K562 (cell line): ENCODE results near the gene NOSIP. TPM values are rescaled to one million over a fixed set of nuclear protein-coding genes. Genes with fewer than 3 reads are reported as not detected.

Experiments
- ATAC-seq: fragments of 200-7000 bp; cut with Tn5 transposase; 3 replicates; pipeline ENCODE4 v1.9.1; 2020; ENCODE audit warnings: moderate library complexity
- BruUV-seq: library from RNA; stranded (reverse); fragments of 400-500 nt; replicated peaks from 2 replicates; lab custom pipeline; 2021; lab: Mats Ljungman, UMichigan
- CTCF ChIA-PET: fragments of 300-600 bp; formaldehyde crosslinking; extraction: SDS; loops from one replicate; lab custom pipeline; 2021; ENCODE audit warnings: low intra/inter-chr PET ratio; lab: Yijun Ruan, JAX
- POLR2A ChIA-PET: fragments of 300-600, 350-650 bp; sonication (Branson Sonifier 250); formaldehyde crosslinking; extraction: SDS; loops from one replicate; lab custom pipeline; 2021; ENCODE audit warnings: antibody characterized with exemption, inconsistent platforms; lab: Yijun Ruan, JAX
- DNase-seq, 4 experiments: peaks; one replicate each; pipeline versions ENCODE4 v3.0.0 to v3.0.0-alpha.2; 2011 to 2018; ENCODE audit warnings: low spot score in 3 of 4, mixed read lengths in 3 of 4; ENCODE audit errors: extremely low read depth in 1 of 4
- FAIRE-seq: peaks from 2 replicates; lab custom pipeline; 2011; peaks lifted over from hg19 to GRCh38; lab: Jason Lieb, UNC
- H2AFZ ChIP-seq: 2 replicates; pipeline ENCODE4 v1.6.0; 2011; ENCODE audit warnings: low read depth, low read length, control low read depth, inconsistent platforms
- H3K27ac ChIP-seq: fragments of 200-600 bp; 3 replicates; pipeline ENCODE4 v1.8.0; 2011; ENCODE audit warnings: low read depth, mild to moderate bottlenecking, control low read depth, inconsistent platforms, low read length, moderate library complexity, mixed read lengths; ENCODE audit errors: extremely low read depth
- H3K27me3 ChIP-seq, 2 experiments: fragments of 300-600 bp in 1 of 2; 2 replicates in 1 of 2; 3 replicates in 1 of 2; pipeline versions ENCODE4 v1.6.0 to v1.8.0; 2011; ENCODE audit warnings: inconsistent platforms in 2 of 2, low read length in 2 of 2, mild to moderate bottlenecking in 1 of 2, mixed read lengths in 1 of 2, moderate library complexity in 1 of 2; ENCODE audit not compliant: control insufficient read depth in 2 of 2, insufficient read depth in 2 of 2
- H3K36me3 ChIP-seq: fragments of 300-600 bp; 3 replicates; pipeline ENCODE4 v1.8.0; 2011; ENCODE audit warnings: mild to moderate bottlenecking, low read length, inconsistent platforms; ENCODE audit not compliant: control insufficient read depth, insufficient read depth
- H3K4me1 ChIP-seq, 2 experiments: fragments of 200-600 bp in 1 of 2; replicated peaks in 1 of 2; 2 replicates in 1 of 2; 3 replicates in 1 of 2; pipeline versions ENCODE4 v1.5.1 to v1.8.0; 2011; ENCODE audit warnings: inconsistent platforms in 2 of 2, low read length in 2 of 2, mild to moderate bottlenecking in 1 of 2, mixed read lengths in 1 of 2, moderate library complexity in 1 of 2; ENCODE audit not compliant: control insufficient read depth in 2 of 2, insufficient read depth in 2 of 2
- H3K4me2 ChIP-seq: 2 replicates; pipeline ENCODE4 v1.6.1; 2011; ENCODE audit warnings: low read length, control low read depth, inconsistent platforms, mixed read lengths; ENCODE audit not compliant: insufficient read depth
- H3K4me3 ChIP-seq: fragments of 200-600 bp; sonication (generic), shearing (Covaris generic); 2 replicates; pipeline ENCODE4 v1.5.1; 2016; ENCODE audit warnings: control low read depth, inconsistent platforms
- H3K79me2 ChIP-seq: fragments of 200-600 bp; 3 replicates; pipeline ENCODE4 v1.8.0; 2011; ENCODE audit warnings: low read length, inconsistent platforms; ENCODE audit not compliant: control insufficient read depth, insufficient read depth
- H3K9ac ChIP-seq, 2 experiments: 2 replicates each; pipeline versions ENCODE4 v1.6.0 to v1.6.1; 2011; ENCODE audit warnings: low read depth in 2 of 2, low read length in 2 of 2, control low read depth in 1 of 2, inconsistent platforms in 1 of 2, mild to moderate bottlenecking in 1 of 2, mixed read lengths in 1 of 2; ENCODE audit not compliant: insufficient read depth in 1 of 2
- H3K9me1 ChIP-seq: one replicate; pipeline ENCODE4 v1.6.0; 2011; ENCODE audit warnings: inconsistent platforms, mild to moderate bottlenecking, low read length, moderate library complexity; ENCODE audit not compliant: control insufficient read depth, insufficient read depth
- H3K9me3 ChIP-seq: replicated peaks from 2 replicates; pipeline ENCODE4 v1.5.1; 2011; ENCODE audit warnings: low read depth, low read length, inconsistent platforms; ENCODE audit not compliant: control insufficient read depth, insufficient read depth
- H4K20me1 ChIP-seq: replicated peaks from 2 replicates; pipeline ENCODE4 v1.6.1; 2011; ENCODE audit warnings: low read length, inconsistent platforms, mixed read lengths; ENCODE audit not compliant: control insufficient read depth, insufficient read depth
- EP300 ChIP-seq: IDR thresholded peaks from 2 replicates; pipeline ENCODE4 v1.6.1; 2012; ENCODE audit warnings: low read length, improper control_type of control experiment
- NR2C1 ChIP-seq, 2 experiments: fragments of 450-650 bp; IDR thresholded peaks; 2 replicates each; pipeline ENCODE4 v1.6.1; 2017; ENCODE audit warnings: mild to moderate bottlenecking in 2 of 2, antibody characterized with exemption in 1 of 2, inconsistent platforms in 1 of 2, missing compliant biosample characterization in 1 of 2, missing genetic modification characterization in 1 of 2
- NR2C2 ChIP-seq, 2 experiments: fragments of 200-800 bp in 1 of 2; sonication (Bioruptor generic) in 1 of 2; sonication (generic) in 1 of 2; formaldehyde crosslinking in 1 of 2; IDR thresholded peaks; 2 replicates each; pipeline versions ENCODE4 v1.6.1 to v1.8.0; 2016 to 2022; ENCODE audit warnings: mild to moderate bottlenecking in 1 of 2, missing compliant biosample characterization in 1 of 2, missing genetic modification characterization in 1 of 2, missing genetic modification reagents in 1 of 2
- ZNF12 ChIP-seq: sonication (generic); formaldehyde crosslinking; IDR thresholded peaks from 2 replicates; pipeline ENCODE4 v1.4.0; 2020; ENCODE audit warnings: mild to moderate bottlenecking, missing genetic modification reagents
- WGBS: fragments of 100-300 bp; shearing (Covaris generic); methylation state at CpG from one replicate; pipeline ENCODE4 v1.1.6; 2016; ENCODE audit warnings: low coverage, mixed read lengths; ENCODE audit not compliant: insufficient coverage; ENCODE audit errors: missing lambda C conversion rate; 5-methylcytosine and 5-hydroxymethylcytosine counted together
- in situ Hi-C: fragments of 300-500 bp; cut with MboI; formaldehyde crosslinking; loops from 4 replicates; pipeline ENCODE4 v1.15.0; 2018; ENCODE audit warnings: inconsistent platforms, mixed read lengths
- intact Hi-C: fragments of 100-400 bp; cut with micrococcal nuclease; formaldehyde crosslinking; loops from 2 replicates; pipeline ENCODE4 v1.14.2; 2022
- polyA plus RNA-seq, 8 experiments: library from polyadenylated mRNA; depleted of rRNA in 4 of 8; stranded (reverse) in 5 of 8; unstranded in 3 of 8; fragments of >200 nt; fragmentation: Nextera tagmentation in 2 of 8; fragmentation: Illumina TruSeq in 1 of 8; extraction: Ambion mirVana in 2 of 8; extraction: Trizol in 1 of 8; gene quantifications; 2 replicates each; pipeline versions ENCODE4 v1.2.1 to v1.2.3, GENCODE V29; 2011 to 2014; ENCODE audit warnings: inconsistent platforms in 1 of 8, missing spikeins in 1 of 8
- total RNA-seq, 7 experiments: library from RNA; depleted of rRNA in 6 of 7; stranded (reverse); fragments of >200 nt in 6 of 7; fragmentation: Illumina TruSeq in 2 of 7; extraction: Trizol in 2 of 7; gene quantifications; 2 replicates each; pipeline versions ENCODE4 v1.2.1 to v1.2.3, GENCODE V29; 2011 to 2021; ENCODE audit warnings: low replicate concordance in 1 of 7
- TF ChIP-seq, protein P1 (sequence below): fragments of 250-450 bp; sonication (Bioruptor Pico); IDR thresholded peaks from 2 replicates; pipeline ENCODE4 v1.4.0; 2020; ENCODE audit warnings: mild to moderate bottlenecking, moderate library complexity
- TF ChIP-seq, protein P2 (sequence below): fragments of 450-650 bp; IDR thresholded peaks from 2 replicates; pipeline ENCODE4 v1.6.1; 2016; ENCODE audit warnings: mild to moderate bottlenecking, moderate library complexity

Gene NOSIP
- total and polyA plus RNA-seq, 9 of the 15 experiments (the other 6 are each of a cell fraction or from before 2014, with no cell fraction given) = 14.4 to 153 (median 79.9) TPM

DNA sequence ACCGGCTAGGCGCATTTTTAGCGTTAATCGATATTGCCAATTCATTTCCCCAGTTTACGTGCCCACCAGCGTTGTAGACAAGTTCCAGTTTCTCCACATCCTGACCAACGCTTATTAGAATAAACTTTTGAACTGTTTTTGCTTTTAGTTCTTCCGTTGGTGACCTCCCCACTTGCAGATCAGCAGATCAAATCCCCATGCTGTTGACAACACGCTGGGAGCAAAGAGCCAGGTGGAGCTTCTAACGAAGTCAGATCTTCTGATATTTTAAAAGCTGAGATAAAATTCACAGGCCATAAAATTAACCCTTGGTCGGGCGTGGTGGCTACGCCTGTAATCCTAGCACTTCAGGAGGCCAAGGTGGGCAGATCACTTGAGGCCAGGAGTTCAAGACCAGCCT lies 31.3 kb downstream of the NOSIP start:
- Histone ChIP-seq H3K4me1 (peaks cover 2 to 18% of the 10 kb centered on the region in 2 experiments; a peak in 3 of 5 replicates), H3K9ac (peak overlapping the region in 1 of 2 experiments; percentile 68; a peak in 1 of 4 replicates), H3K9me3 (no peaks in the 10 kb centered on the region), H2AFZ (peak overlapping the region; percentile 10; the same call in 1 of the 2 replicates), H3K9me1 (no peaks in the 10 kb centered on the region), H3K4me3 (no peak overlapping the region), H4K20me1 (no peaks in the 10 kb centered on the region), H3K79me2 (no peaks in the 10 kb centered on the region), H3K4me2 (no peak overlapping the region), H3K27ac (peak overlapping the region; percentile 2; the same call in 1 of the 3 replicates), H3K27me3 (no peaks in the 10 kb centered on the region), H3K36me3 (peaks cover 2% of the 10 kb centered on the region; the same call in 1 of the 3 replicates)
- in situ Hi-C loops (no loop called here), intact Hi-C loops (no loop called here)
- POLR2A ChIA-PET = interaction anchor here (0.7 to 1.7 kb wide), 6 partner anchors 14 to 400 kb away, joined by 3 to 7 read pairs (median 3); partner anchors contain the start of gene RCN3
- WGBS = 30% methylated on average over 13 of the region's 13 CpGs
- FAIRE-seq (no peak), DNase-seq (peak in 1 of 4 experiments; percentile 11), ATAC-seq (no peak)
- CTCF ChIA-PET = interaction anchor here (0.6 to 1.5 kb wide), 2 partner anchors 46 to 92 kb away, joined by 3 to 6 read pairs; no protein-coding TSS in a partner anchor
- BruUV-seq = no TSS peak
- TF ChIP-seq, protein P1, sequence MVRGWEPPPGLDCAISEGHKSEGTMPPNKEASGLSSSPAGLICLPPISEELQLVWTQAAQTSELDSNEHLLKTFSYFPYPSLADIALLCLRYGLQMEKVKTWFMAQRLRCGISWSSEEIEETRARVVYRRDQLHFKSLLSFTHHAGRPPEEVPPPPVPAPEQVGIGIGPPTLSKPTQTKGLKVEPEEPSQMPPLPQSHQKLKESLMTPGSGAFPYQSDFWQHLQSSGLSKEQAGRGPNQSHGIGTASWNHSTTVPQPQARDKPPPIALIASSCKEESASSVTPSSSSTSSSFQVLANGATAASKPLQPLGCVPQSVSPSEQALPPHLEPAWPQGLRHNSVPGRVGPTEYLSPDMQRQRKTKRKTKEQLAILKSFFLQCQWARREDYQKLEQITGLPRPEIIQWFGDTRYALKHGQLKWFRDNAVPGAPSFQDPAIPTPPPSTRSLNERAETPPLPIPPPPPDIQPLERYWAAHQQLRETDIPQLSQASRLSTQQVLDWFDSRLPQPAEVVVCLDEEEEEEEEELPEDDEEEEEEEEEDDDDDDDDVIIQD (CRISPR knock-in tag) = no peak
- TF ChIP-seq ZNF12 = no peak
- TF ChIP-seq, protein P2, sequence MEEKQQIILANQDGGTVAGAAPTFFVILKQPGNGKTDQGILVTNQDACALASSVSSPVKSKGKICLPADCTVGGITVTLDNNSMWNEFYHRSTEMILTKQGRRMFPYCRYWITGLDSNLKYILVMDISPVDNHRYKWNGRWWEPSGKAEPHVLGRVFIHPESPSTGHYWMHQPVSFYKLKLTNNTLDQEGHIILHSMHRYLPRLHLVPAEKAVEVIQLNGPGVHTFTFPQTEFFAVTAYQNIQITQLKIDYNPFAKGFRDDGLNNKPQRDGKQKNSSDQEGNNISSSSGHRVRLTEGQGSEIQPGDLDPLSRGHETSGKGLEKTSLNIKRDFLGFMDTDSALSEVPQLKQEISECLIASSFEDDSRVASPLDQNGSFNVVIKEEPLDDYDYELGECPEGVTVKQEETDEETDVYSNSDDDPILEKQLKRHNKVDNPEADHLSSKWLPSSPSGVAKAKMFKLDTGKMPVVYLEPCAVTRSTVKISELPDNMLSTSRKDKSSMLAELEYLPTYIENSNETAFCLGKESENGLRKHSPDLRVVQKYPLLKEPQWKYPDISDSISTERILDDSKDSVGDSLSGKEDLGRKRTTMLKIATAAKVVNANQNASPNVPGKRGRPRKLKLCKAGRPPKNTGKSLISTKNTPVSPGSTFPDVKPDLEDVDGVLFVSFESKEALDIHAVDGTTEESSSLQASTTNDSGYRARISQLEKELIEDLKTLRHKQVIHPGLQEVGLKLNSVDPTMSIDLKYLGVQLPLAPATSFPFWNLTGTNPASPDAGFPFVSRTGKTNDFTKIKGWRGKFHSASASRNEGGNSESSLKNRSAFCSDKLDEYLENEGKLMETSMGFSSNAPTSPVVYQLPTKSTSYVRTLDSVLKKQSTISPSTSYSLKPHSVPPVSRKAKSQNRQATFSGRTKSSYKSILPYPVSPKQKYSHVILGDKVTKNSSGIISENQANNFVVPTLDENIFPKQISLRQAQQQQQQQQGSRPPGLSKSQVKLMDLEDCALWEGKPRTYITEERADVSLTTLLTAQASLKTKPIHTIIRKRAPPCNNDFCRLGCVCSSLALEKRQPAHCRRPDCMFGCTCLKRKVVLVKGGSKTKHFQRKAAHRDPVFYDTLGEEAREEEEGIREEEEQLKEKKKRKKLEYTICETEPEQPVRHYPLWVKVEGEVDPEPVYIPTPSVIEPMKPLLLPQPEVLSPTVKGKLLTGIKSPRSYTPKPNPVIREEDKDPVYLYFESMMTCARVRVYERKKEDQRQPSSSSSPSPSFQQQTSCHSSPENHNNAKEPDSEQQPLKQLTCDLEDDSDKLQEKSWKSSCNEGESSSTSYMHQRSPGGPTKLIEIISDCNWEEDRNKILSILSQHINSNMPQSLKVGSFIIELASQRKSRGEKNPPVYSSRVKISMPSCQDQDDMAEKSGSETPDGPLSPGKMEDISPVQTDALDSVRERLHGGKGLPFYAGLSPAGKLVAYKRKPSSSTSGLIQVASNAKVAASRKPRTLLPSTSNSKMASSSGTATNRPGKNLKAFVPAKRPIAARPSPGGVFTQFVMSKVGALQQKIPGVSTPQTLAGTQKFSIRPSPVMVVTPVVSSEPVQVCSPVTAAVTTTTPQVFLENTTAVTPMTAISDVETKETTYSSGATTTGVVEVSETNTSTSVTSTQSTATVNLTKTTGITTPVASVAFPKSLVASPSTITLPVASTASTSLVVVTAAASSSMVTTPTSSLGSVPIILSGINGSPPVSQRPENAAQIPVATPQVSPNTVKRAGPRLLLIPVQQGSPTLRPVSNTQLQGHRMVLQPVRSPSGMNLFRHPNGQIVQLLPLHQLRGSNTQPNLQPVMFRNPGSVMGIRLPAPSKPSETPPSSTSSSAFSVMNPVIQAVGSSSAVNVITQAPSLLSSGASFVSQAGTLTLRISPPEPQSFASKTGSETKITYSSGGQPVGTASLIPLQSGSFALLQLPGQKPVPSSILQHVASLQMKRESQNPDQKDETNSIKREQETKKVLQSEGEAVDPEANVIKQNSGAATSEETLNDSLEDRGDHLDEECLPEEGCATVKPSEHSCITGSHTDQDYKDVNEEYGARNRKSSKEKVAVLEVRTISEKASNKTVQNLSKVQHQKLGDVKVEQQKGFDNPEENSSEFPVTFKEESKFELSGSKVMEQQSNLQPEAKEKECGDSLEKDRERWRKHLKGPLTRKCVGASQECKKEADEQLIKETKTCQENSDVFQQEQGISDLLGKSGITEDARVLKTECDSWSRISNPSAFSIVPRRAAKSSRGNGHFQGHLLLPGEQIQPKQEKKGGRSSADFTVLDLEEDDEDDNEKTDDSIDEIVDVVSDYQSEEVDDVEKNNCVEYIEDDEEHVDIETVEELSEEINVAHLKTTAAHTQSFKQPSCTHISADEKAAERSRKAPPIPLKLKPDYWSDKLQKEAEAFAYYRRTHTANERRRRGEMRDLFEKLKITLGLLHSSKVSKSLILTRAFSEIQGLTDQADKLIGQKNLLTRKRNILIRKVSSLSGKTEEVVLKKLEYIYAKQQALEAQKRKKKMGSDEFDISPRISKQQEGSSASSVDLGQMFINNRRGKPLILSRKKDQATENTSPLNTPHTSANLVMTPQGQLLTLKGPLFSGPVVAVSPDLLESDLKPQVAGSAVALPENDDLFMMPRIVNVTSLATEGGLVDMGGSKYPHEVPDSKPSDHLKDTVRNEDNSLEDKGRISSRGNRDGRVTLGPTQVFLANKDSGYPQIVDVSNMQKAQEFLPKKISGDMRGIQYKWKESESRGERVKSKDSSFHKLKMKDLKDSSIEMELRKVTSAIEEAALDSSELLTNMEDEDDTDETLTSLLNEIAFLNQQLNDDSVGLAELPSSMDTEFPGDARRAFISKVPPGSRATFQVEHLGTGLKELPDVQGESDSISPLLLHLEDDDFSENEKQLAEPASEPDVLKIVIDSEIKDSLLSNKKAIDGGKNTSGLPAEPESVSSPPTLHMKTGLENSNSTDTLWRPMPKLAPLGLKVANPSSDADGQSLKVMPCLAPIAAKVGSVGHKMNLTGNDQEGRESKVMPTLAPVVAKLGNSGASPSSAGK = peak; percentile 37
- TF ChIP-seq NR2C2 (CRISPR knock-in tag; IDR thresholded peaks at IDR 0.05) = no peak
- peak; percentile 42 for TF ChIP-seq NR2C2 (tag; IDR thresholded peaks at IDR 0.05)
- TF ChIP-seq NR2C1 (IDR thresholded peaks at IDR 0.05) = no peak
- 0 out of 2 replicates have a peak, but pooled peaks have one; percentile 8 for TF ChIP-seq NR2C1 (tag; IDR thresholded peaks at IDR 0.05)
- TF ChIP-seq EP300 = peak; percentile 24
